Hepatocyte (in vitro differentiated cells): Measurements from ENCODE around the gene TENM4.

Source experiments
- EZH2phosphoT487 ChIP-seq: fragments of 200-600 bp; sonication (generic); IDR thresholded peaks from one replicate; pipeline ENCODE4 v1.6.1; 2018; ENCODE audit warnings: antibody characterized with exemption, mild to moderate bottlenecking, low read depth, moderate library complexity; ENCODE audit not compliant: unreplicated experiment, severe bottlenecking
- TF ChIP-seq, protein P1 (sequence below): fragments of 200-600 bp; sonication (generic); IDR thresholded peaks from 2 replicates; pipeline ENCODE4 v1.5.1; 2016; ENCODE audit warnings: antibody characterized with exemption, mild to moderate bottlenecking; ENCODE audit not compliant: poor library complexity

DNA sequence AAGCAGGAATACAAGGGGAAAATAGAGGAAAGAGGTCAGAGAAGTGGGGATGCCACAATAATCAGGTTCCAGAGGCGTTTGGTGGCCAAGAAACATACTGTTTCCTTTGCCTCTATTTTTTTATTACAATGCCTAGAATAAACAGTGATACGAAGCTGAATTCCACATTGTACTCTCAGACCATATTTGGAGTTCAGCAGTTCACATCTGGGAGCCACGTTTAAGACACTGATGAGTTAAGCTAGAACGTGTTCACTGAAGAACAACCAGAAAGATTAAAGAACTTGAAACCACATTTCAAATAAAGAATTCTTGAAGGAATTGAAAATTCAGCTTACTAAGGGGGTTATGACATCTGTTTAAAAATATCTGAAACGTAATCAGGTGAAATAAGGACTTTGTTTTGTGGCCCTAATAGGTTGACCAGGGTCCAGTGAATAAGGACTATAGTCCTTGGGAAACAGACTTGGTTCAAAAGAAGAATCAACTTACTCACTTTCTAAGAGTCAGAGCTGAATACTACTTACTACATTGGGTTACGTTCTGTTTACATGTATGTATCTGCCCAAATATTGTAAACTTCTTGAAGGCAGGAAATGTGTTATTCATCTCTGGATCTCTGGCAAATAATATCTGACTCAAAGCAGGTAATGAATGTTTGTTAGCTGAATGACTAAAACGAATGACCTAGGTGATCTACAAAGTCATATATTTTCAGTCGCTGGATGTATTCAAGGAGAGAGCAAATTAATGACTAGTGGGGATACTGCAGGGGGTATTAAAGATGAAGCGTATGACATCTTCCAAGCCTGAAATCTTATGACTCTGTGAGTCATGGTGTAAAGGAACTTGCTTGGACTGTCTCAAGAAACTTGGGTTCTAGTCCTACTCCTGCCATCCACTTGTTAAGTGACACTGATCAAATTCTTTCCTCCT is 619.2 kb downstream of the TENM4 start:
- TF ChIP-seq, protein P1, sequence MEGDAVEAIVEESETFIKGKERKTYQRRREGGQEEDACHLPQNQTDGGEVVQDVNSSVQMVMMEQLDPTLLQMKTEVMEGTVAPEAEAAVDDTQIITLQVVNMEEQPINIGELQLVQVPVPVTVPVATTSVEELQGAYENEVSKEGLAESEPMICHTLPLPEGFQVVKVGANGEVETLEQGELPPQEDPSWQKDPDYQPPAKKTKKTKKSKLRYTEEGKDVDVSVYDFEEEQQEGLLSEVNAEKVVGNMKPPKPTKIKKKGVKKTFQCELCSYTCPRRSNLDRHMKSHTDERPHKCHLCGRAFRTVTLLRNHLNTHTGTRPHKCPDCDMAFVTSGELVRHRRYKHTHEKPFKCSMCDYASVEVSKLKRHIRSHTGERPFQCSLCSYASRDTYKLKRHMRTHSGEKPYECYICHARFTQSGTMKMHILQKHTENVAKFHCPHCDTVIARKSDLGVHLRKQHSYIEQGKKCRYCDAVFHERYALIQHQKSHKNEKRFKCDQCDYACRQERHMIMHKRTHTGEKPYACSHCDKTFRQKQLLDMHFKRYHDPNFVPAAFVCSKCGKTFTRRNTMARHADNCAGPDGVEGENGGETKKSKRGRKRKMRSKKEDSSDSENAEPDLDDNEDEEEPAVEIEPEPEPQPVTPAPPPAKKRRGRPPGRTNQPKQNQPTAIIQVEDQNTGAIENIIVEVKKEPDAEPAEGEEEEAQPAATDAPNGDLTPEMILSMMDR, result no peak
- no peak for TF ChIP-seq EZH2phosphoT487
